Bronchial epithelial cell (primary cell): Measurements from ENCODE around the gene SPAG17. TPM values are rescaled to one million over a fixed set of nuclear protein-coding genes. Genes with fewer than 3 reads are reported as not detected.
A peak's percentile ranks its signal among the peaks of the same experiment; 100 is the strongest.

Source experiments
- DNase-seq: peaks from one replicate; pipeline ENCODE4 v3.0.0-alpha.2; 2010; ENCODE audit warnings: low read depth
- FAIRE-seq: peaks from 2 replicates; lab custom pipeline; 2011; peaks lifted over from hg19 to GRCh38; lab: Jason Lieb, UNC
- H3K27me3 ChIP-seq: 2 replicates; pipeline ENCODE4 v1.5.1; 2011; ENCODE audit warnings: low read length; ENCODE audit not compliant: control insufficient read depth, insufficient read depth
- H3K36me3 ChIP-seq: 2 replicates; pipeline ENCODE4 v1.5.1; 2011; ENCODE audit warnings: low read length; ENCODE audit not compliant: control insufficient read depth, insufficient read depth
- H3K4me3 ChIP-seq: 2 replicates; pipeline ENCODE4 v1.5.1; 2011; ENCODE audit warnings: mild to moderate bottlenecking, low read depth, low read length, control low read depth
- CTCF ChIP-seq: IDR thresholded peaks from 2 replicates; pipeline ENCODE4 v1.5.1; 2011; ENCODE audit warnings: mild to moderate bottlenecking, moderate library complexity, low read length, control low read depth, inconsistent platforms; ENCODE audit not compliant: insufficient read depth, severe bottlenecking
- total RNA-seq: library from RNA; depleted of rRNA; stranded (reverse); fragments of >200 nt; gene quantifications from 2 replicates; pipeline ENCODE4 v1.2.1, GENCODE V29; 2014

Gene SPAG17
- total RNA-seq: under 0.01 and 1.7 TPM in 2 replicates

GRCh38 chr1:118185084-118185832 is at the start of gene SPAG17:
Gene SPAG17, minus strand, starts transcription at chr1:118185228. Its CDS starts 71 bp downstream, at chr1:118185157.
- Histone ChIP-seq H3K27me3 (no peaks in the 10 kb centered on the region), H3K4me3 (peak within 1 kb of the TSS; percentile 43), H3K36me3 (no peaks in the 10 kb centered on the region)
- FAIRE-seq: no peak
- TF ChIP-seq CTCF: peak; percentile 20
- DNase-seq: peak; percentile 64

GRCh38 chr1:118225471-118225870 is 40.4 kb upstream of the SPAG17 start:
- TF ChIP-seq CTCF: no peak
- Histone ChIP-seq H3K36me3 (no peaks in the 10 kb centered on the region), H3K27me3 (no peaks in the 10 kb centered on the region), H3K4me3 (no peak overlapping the region)
- FAIRE-seq (no peak), DNase-seq (no peak)

- Histone ChIP-seq H3K36me3 (no peaks in the 10 kb centered on the region), H3K27me3 (no peaks in the 10 kb centered on the region), H3K4me3 (no peak overlapping the region)
- peak; percentile 36 for TF ChIP-seq CTCF
- DNase-seq: peak; percentile 28
- no peak for FAIRE-seq
Observed at GRCh38 chr1:118223426-118223825, 38.4 kb upstream of the SPAG17 start.

- no peaks in the 10 kb centered on the region for H3K27me3 ChIP-seq
- DNase-seq: no peak
- TF ChIP-seq CTCF: no peak
- FAIRE-seq: no peak
- no peak overlapping the region for H3K4me3 ChIP-seq
- H3K36me3 ChIP-seq: no peaks in the 10 kb centered on the region
Observed at GRCh38 chr1:118219438-118219837, 34.4 kb upstream of the SPAG17 start.

GRCh38 chr1:118217141-118217838 is 32.3 kb upstream of the SPAG17 start:
- H3K27me3 ChIP-seq: no peaks in the 10 kb centered on the region
- DNase-seq (no peak), FAIRE-seq (peak; percentile 18)
- no peaks in the 10 kb centered on the region for H3K36me3 ChIP-seq
- no peak for TF ChIP-seq CTCF
- no peak overlapping the region for H3K4me3 ChIP-seq
